WTC11 (cell line): ENCODE results near the gene ACBD7. TPM values are rescaled to one million over a fixed set of nuclear protein-coding genes. Genes with fewer than 3 reads are reported as not detected.

ENCODE experiments used
- ATAC-seq: fragments of 200-7000 bp; cut with Tn5 transposase; 2 replicates; pipeline ENCODE4 v1.10.0; 2021; ENCODE audit warnings: mild to moderate bottlenecking, moderate library complexity
- CTCF ChIA-PET: fragments of 300-600 bp; sonication (Branson Sonifier 250); formaldehyde crosslinking; loops from one replicate; lab custom pipeline; 2021; ENCODE audit warnings: antibody characterized with exemption; lab: Charles Lee
- POLR2A ChIA-PET: fragments of 350-600 bp; sonication (Branson Sonifier 250); formaldehyde crosslinking; loops from one replicate; lab custom pipeline; 2021; ENCODE audit warnings: antibody characterized with exemption; lab: Charles Lee
- DNase-seq: peaks from one replicate; pipeline ENCODE4 v3.0.0; 2021; ENCODE audit warnings: low spot score
- H3K27ac Mint-ChIP-seq: 2 replicates; pipeline ENCODE4 v1.8.0; 2021; ENCODE audit warnings: mixed read lengths
- H3K27me3 Mint-ChIP-seq: 2 replicates; pipeline ENCODE4 v1.8.0; 2021; ENCODE audit warnings: low read depth, mild to moderate bottlenecking, moderate library complexity, mixed read lengths
- H3K36me3 Mint-ChIP-seq: 2 replicates; pipeline ENCODE4 v1.8.0; 2021; ENCODE audit warnings: mixed read lengths
- H3K4me1 Mint-ChIP-seq: 2 replicates; pipeline ENCODE4 v1.8.0; 2022; ENCODE audit warnings: mixed read lengths
- H3K4me3 Mint-ChIP-seq: 2 replicates; pipeline ENCODE4 v1.8.0; 2021; ENCODE audit warnings: mild to moderate bottlenecking, moderate library complexity, mixed read lengths
- H3K9me3 Mint-ChIP-seq: 2 replicates; pipeline ENCODE4 v1.8.0; 2021; ENCODE audit warnings: mixed read lengths
- ARID4B ChIP-seq: sonication (generic); formaldehyde crosslinking; IDR thresholded peaks from 2 replicates; pipeline ENCODE4 v1.8.0; 2023; ENCODE audit warnings: missing genetic modification reagents, mild to moderate bottlenecking, borderline replicate concordance
- ATF6 ChIP-seq: sonication (generic); formaldehyde crosslinking; IDR thresholded peaks from 2 replicates; pipeline ENCODE4 v1.8.1; 2023; ENCODE audit warnings: mild to moderate bottlenecking, missing genetic modification reagents
- CDX4 ChIP-seq: fragments of 250-450 bp; sonication (Bioruptor Pico); IDR thresholded peaks from 2 replicates; pipeline ENCODE4 v1.9.0; 2021; ENCODE audit warnings: moderate library complexity, mild to moderate bottlenecking, inconsistent platforms, borderline replicate concordance
- CREB1 ChIP-seq: sonication (generic); formaldehyde crosslinking; IDR thresholded peaks from 2 replicates; pipeline ENCODE4 v1.8.0; 2023; ENCODE audit warnings: mild to moderate bottlenecking, missing genetic modification reagents
- E2F4 ChIP-seq: sonication (generic); formaldehyde crosslinking; IDR thresholded peaks from 2 replicates; pipeline ENCODE4 v1.8.1; 2022; ENCODE audit warnings: low read depth, mild to moderate bottlenecking, moderate library complexity, missing genetic modification reagents, borderline replicate concordance
- ESRRA ChIP-seq: sonication (generic); formaldehyde crosslinking; IDR thresholded peaks from 2 replicates; pipeline ENCODE4 v1.8.1; 2022; ENCODE audit warnings: mild to moderate bottlenecking, missing genetic modification reagents, borderline replicate concordance
- GRHL2 ChIP-seq: fragments of 250-450 bp; sonication (Bioruptor Pico); IDR thresholded peaks from 2 replicates; pipeline ENCODE4 v1.8.0; 2022; ENCODE audit warnings: mild to moderate bottlenecking, moderate library complexity; ENCODE audit not compliant: insufficient replicate concordance, severe bottlenecking
- GTF2I ChIP-seq: fragments of 250-450 bp; sonication (Bioruptor Pico); conservative IDR thresholded peaks from 2 replicates; pipeline ENCODE4 v1.4.0; 2021; ENCODE audit warnings: mild to moderate bottlenecking
- IRF2 ChIP-seq: sonication (generic); formaldehyde crosslinking; IDR thresholded peaks from 2 replicates; pipeline ENCODE4 v1.8.0; 2022; ENCODE audit warnings: low read depth, missing genetic modification reagents, borderline replicate concordance
- NFATC4 ChIP-seq: fragments of 250-450 bp; sonication (Bioruptor Pico); IDR thresholded peaks from 2 replicates; pipeline ENCODE4 v1.9.0; 2021; ENCODE audit warnings: mild to moderate bottlenecking
- TEAD1 ChIP-seq: sonication (generic); formaldehyde crosslinking; IDR thresholded peaks from 2 replicates; pipeline ENCODE4 v1.8.0; 2022; ENCODE audit warnings: mild to moderate bottlenecking, missing genetic modification reagents
- TEAD4 ChIP-seq: sonication (generic); formaldehyde crosslinking; IDR thresholded peaks from 2 replicates; pipeline ENCODE4 v1.8.0; 2022; ENCODE audit warnings: mild to moderate bottlenecking, missing genetic modification reagents
- USF2 ChIP-seq: sonication (generic); formaldehyde crosslinking; IDR thresholded peaks from 2 replicates; pipeline ENCODE4 v1.8.1; 2023; ENCODE audit warnings: mild to moderate bottlenecking, missing genetic modification reagents, moderate library complexity
- ZBTB21 ChIP-seq: sonication (generic); formaldehyde crosslinking; IDR thresholded peaks from 2 replicates; pipeline ENCODE4 v1.8.1; 2023; ENCODE audit warnings: mild to moderate bottlenecking, missing genetic modification reagents, borderline replicate concordance
- ZNF121 ChIP-seq: sonication (generic); formaldehyde crosslinking; IDR thresholded peaks from 2 replicates; pipeline ENCODE4 v1.8.0; 2023; ENCODE audit warnings: missing genetic modification reagents
- ZNF219 ChIP-seq: sonication (generic); formaldehyde crosslinking; IDR thresholded peaks from 2 replicates; pipeline ENCODE4 v1.8.0; 2023; ENCODE audit warnings: missing genetic modification reagents, mild to moderate bottlenecking, borderline replicate concordance
- ZNF396 ChIP-seq: fragments of 250-450 bp; sonication (Bioruptor Pico); IDR thresholded peaks from 2 replicates; pipeline ENCODE4 v1.8.0; 2021; ENCODE audit warnings: mild to moderate bottlenecking, moderate library complexity, borderline replicate concordance
- ZNF671 ChIP-seq: fragments of 250-450 bp; sonication (Bioruptor Pico); IDR thresholded peaks from 2 replicates; pipeline ENCODE4 v1.8.0; 2021; ENCODE audit warnings: mild to moderate bottlenecking
- total RNA-seq: library from RNA; stranded (reverse); gene quantifications from 3 replicates; pipeline ENCODE4 v1.2.3, GENCODE V29; 2021

Gene ACBD7
- total RNA-seq, 1 experiment from 2014 or later = 10.0 TPM

DNA sequence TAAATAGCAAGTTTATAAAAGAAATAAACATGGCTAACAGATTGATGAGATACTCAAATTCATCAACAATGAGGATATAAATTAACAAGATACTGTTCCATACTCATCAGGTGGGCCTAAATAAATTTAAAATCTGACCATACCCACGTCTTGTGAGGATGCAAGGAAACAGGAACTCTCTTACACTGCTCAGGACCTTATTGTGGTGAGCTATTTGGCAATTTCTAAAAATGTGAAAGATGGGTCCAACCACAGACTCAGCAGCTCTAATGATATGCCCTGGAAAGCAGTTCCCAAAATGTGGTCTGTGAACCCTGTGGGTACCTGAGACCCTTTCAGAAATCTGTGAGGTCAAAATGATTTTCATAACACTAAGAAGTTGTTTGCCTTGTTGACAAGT lies 30.0 kb upstream of the ACBD7 start:
- TF ChIP-seq NFATC4 (CRISPR knock-in tag) (no peak), USF2 (CRISPR knock-in tag) (no peak), GTF2I (CRISPR knock-in tag) (no peak), ZNF219 (no peak), GRHL2 (CRISPR knock-in tag) (no peak), ZNF121 (CRISPR knock-in tag) (no peak), CREB1 (no peak), TEAD1 (CRISPR knock-in tag) (no peak), CDX4 (no peak), E2F4 (CRISPR knock-in tag) (no peak), IRF2 (CRISPR knock-in tag) (no peak)
- CTCF ChIA-PET = no interaction called here
- Mint-ChIP-seq H3K4me3 (no peak overlapping the region), H3K4me1 (no peaks in the 10 kb centered on the region), H3K9me3 (no peaks in the 10 kb centered on the region), H3K36me3 (peaks cover 13% of the 10 kb centered on the region), H3K27ac (no peak overlapping the region), H3K27me3 (no peaks in the 10 kb centered on the region; the same call in 1 of the 2 replicates)
- ATAC-seq = no peak
- no peak for DNase-seq
- POLR2A ChIA-PET = no interaction called here

DNA sequence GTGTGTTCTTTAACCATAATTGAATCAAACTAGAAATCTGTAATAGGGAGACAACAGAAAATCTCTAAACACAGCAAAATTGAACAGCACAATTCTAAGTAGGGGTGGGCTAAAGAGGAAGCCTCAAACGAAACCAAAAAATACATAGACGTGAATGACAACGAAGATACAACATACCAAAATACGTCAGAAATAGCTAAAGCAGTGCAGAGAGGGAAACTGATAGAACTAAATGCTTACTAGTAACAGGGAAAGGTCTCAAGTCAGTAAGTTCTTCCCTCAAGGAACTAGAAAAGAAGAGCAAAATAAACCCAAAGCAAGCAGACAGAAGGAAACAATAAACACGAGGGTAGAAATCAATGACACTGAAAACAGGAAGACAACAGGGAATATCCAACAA lies 27.6 kb upstream of the ACBD7 start:
- CTCF ChIA-PET = no interaction called here

GRCh38 chr10:15113766-15114165 lies 25.2 kb upstream of the ACBD7 start:
- CTCF ChIA-PET = no interaction called here
- no peaks in the 10 kb centered on the region for H3K4me1 Mint-ChIP-seq

More for the DNA sequence above, 27.6 kb upstream of the ACBD7 start:
- H3K27ac Mint-ChIP-seq = no peak overlapping the region
- no peak for TF ChIP-seq ESRRA (CRISPR knock-in tag)
- TF ChIP-seq CREB1 = no peak
- TF ChIP-seq ATF6 (CRISPR knock-in tag) = no peak
- no peak for TF ChIP-seq TEAD4 (CRISPR knock-in tag)
- no peak for TF ChIP-seq IRF2 (CRISPR knock-in tag)
- no peak for TF ChIP-seq ZNF671 (CRISPR knock-in tag)
- no peak overlapping the region for H3K4me3 Mint-ChIP-seq
- H3K27me3 Mint-ChIP-seq = no peaks in the 10 kb centered on the region; the same call in 1 of the 2 replicates
- POLR2A ChIA-PET = no interaction called here
- peaks cover 17% of the 10 kb centered on the region for H3K36me3 Mint-ChIP-seq
- H3K9me3 Mint-ChIP-seq = no peaks in the 10 kb centered on the region
- DNase-seq (no peak), ATAC-seq (no peak)
- H3K4me1 Mint-ChIP-seq = no peaks in the 10 kb centered on the region

More at GRCh38 chr10:15113766-15114165, 25.2 kb upstream of the ACBD7 start:
- POLR2A ChIA-PET = no interaction called here
- DNase-seq = no peak
- no peaks in the 10 kb centered on the region for H3K9me3 Mint-ChIP-seq
- H3K4me3 Mint-ChIP-seq = no peak overlapping the region
- TF ChIP-seq ARID4B (no peak), IRF2 (CRISPR knock-in tag) (no peak), ZNF396 (CRISPR knock-in tag) (no peak), ESRRA (CRISPR knock-in tag) (no peak), ZBTB21 (CRISPR knock-in tag) (no peak)
- TF ChIP-seq, all 79 proteins: peak for 0
- Mint-ChIP-seq H3K36me3 (peaks cover 11% of the 10 kb centered on the region), H3K27ac (no peak overlapping the region), H3K27me3 (no peaks in the 10 kb centered on the region; the same call in 1 of the 2 replicates)
- ATAC-seq = no peak
